ENCODE results near the gene DNMT3L.
"Not testable (repeated sequence)": the region's sequence is repeated elsewhere in the genome, so short reads cannot be mapped to it uniquely, and the experiment has no call there.

Gene DNMT3L

GRCh38 chr21:44303490-44303981 is 41.8 kb upstream of the DNMT3L start:
- TF ChIP-seq CTCF (IDR thresholded peaks at IDR 0.05; ENCODE audit: borderline replicate concordance, insufficient read depth, low read depth, low read length) = no peak
- H3K4me3 ChIP-seq (ENCODE audit: low read depth, low read length) = no peak overlapping the region

- not testable (repeated sequence) for H3K4me3 ChIP-seq (ENCODE audit: low read depth, low read length)
- peak; percentile 43; the same call in 1 of the 2 replicates for TF ChIP-seq CTCF (IDR thresholded peaks at IDR 0.05; ENCODE audit: borderline replicate concordance, insufficient read depth, low read depth, low read length)
Measured at GRCh38 chr21:44302573-44303401, 41.1 kb upstream of the DNMT3L start.

- H3K4me3 ChIP-seq (ENCODE audit: low read depth, low read length) = peak overlapping the region; percentile 28
- no peak for TF ChIP-seq CTCF (IDR thresholded peaks at IDR 0.05; ENCODE audit: borderline replicate concordance, insufficient read depth, low read depth, low read length)
Measured at GRCh38 chr21:44301961-44302406, 40.3 kb upstream of the DNMT3L start.

GRCh38 chr21:44301141-44301540 is 39.4 kb upstream of the DNMT3L start:
- TF ChIP-seq CTCF (IDR thresholded peaks at IDR 0.05; ENCODE audit: borderline replicate concordance, insufficient read depth, low read depth, low read length) = no peak
- peak overlapping the region; percentile 88 for H3K4me3 ChIP-seq (ENCODE audit: low read depth, low read length)

GRCh38 chr21:44300262-44300959 is 38.7 kb upstream of the DNMT3L start:
- TF ChIP-seq CTCF (IDR thresholded peaks at IDR 0.05; ENCODE audit: borderline replicate concordance, insufficient read depth, low read depth, low read length) = no peak
- peak overlapping the region; percentile 88 for H3K4me3 ChIP-seq (ENCODE audit: low read depth, low read length)

- no peak for TF ChIP-seq CTCF (IDR thresholded peaks at IDR 0.05; ENCODE audit: borderline replicate concordance, insufficient read depth, low read depth, low read length)
- peak within 1 kb of the TSS; percentile 88 for H3K4me3 ChIP-seq (ENCODE audit: low read depth, low read length)
Measured at GRCh38 chr21:44299458-44300261, 38.0 kb upstream of the DNMT3L start, which contains the start of gene PFKL. PFKL (plus strand) TSS chr21:44300053; CDS start chr21:44300106, 53 bp downstream.
